DOHH2 (cell line): ENCODE results near the gene LANCL2.

Experiments
- H3F3A ChIP-seq: fragments of 200-600 bp; sonication (generic), shearing (Covaris generic); 2 replicates; pipeline ENCODE4 v1.6.0; 2016; ENCODE audit warnings: antibody characterized with exemption, mild to moderate bottlenecking; ENCODE audit not compliant: control insufficient read depth, insufficient read depth
- H3K27ac ChIP-seq: fragments of 200-600 bp; sonication (generic); 2 replicates; pipeline ENCODE4 v1.5.1; 2014; ENCODE audit warnings: low read depth, mild to moderate bottlenecking, low read length, moderate library complexity
- H3K27me3 ChIP-seq: fragments of 200-600 bp; sonication (generic); 2 replicates; pipeline ENCODE4 v1.6.1; 2014; ENCODE audit warnings: mild to moderate bottlenecking, low read length, mixed read lengths; ENCODE audit not compliant: control insufficient read depth
- H3K36me3 ChIP-seq: fragments of 200-600 bp; sonication (generic); 2 replicates; pipeline ENCODE4 v1.6.1; 2014; ENCODE audit warnings: mild to moderate bottlenecking, low read length, moderate library complexity, mixed read lengths; ENCODE audit not compliant: control insufficient read depth
- H3K4me1 ChIP-seq: fragments of 200-600 bp; sonication (generic); 2 replicates; pipeline ENCODE4 v1.6.1; 2014; ENCODE audit warnings: mild to moderate bottlenecking, low read length, mixed read lengths; ENCODE audit not compliant: control insufficient read depth
- H3K4me2 ChIP-seq: fragments of 200-600 bp; sonication (generic); 2 replicates; pipeline ENCODE4 v1.6.0; 2014; ENCODE audit warnings: mild to moderate bottlenecking, low read length, moderate library complexity
- H3K4me3 ChIP-seq: fragments of 200-600 bp; sonication (generic); 2 replicates; pipeline ENCODE4 v1.5.1; 2014; ENCODE audit warnings: mild to moderate bottlenecking, low read length, mixed read lengths
- H3K79me2 ChIP-seq: fragments of 200-600 bp; sonication (generic); 2 replicates; pipeline ENCODE4 v1.6.1; 2014; ENCODE audit warnings: mild to moderate bottlenecking, low read length, mixed read lengths; ENCODE audit not compliant: control insufficient read depth
- H3K9me2 ChIP-seq: fragments of 200-600 bp; sonication (generic); replicated peaks from 2 replicates; pipeline ENCODE4 v1.6.1; 2014; ENCODE audit warnings: mild to moderate bottlenecking, low read length, mixed read lengths; ENCODE audit not compliant: control insufficient read depth
- H3K9me3 ChIP-seq: fragments of 200-600 bp; sonication (generic); 2 replicates; pipeline ENCODE4 v1.6.1; 2014; ENCODE audit warnings: antibody characterized with exemption, low read length, mixed read lengths; ENCODE audit not compliant: control insufficient read depth, insufficient read depth
- H4K20me1 ChIP-seq: fragments of 200-600 bp; sonication (generic); 2 replicates; pipeline ENCODE4 v1.6.0; 2014; ENCODE audit warnings: low read depth, mild to moderate bottlenecking, antibody characterized with exemption, low read length, moderate library complexity; ENCODE audit not compliant: control insufficient read depth, insufficient read depth
- CTCF ChIP-seq: fragments of 200-600 bp; sonication (generic); IDR thresholded peaks from one replicate; pipeline ENCODE4 v1.5.1; 2014; ENCODE audit warnings: antibody characterized with exemption, mild to moderate bottlenecking, low read depth, low read length; ENCODE audit not compliant: poor library complexity, severe bottlenecking
- EZH2phosphoT487 ChIP-seq: fragments of 200-600 bp; sonication (generic); IDR thresholded peaks from 2 replicates; pipeline ENCODE4 v1.6.1; 2017; ENCODE audit warnings: borderline replicate concordance, mild to moderate bottlenecking, antibody characterized with exemption, low read length, moderate library complexity, mixed read lengths

LANCL2 gene

GRCh38 chr7:55449992-55450535 is 84.9 kb downstream of the LANCL2 start:
- Histone ChIP-seq H3K4me2 (no peak overlapping the region), H3K4me3 (no peak overlapping the region), H3K36me3 (no peaks in the 10 kb centered on the region), H3K79me2 (no peaks in the 10 kb centered on the region), H3K27me3 (no peaks in the 10 kb centered on the region), H3K9me2 (no peaks in the 10 kb centered on the region), H4K20me1 (no peaks in the 10 kb centered on the region), H3K27ac (no peak overlapping the region), H3K9me3 (no peaks in the 10 kb centered on the region), H3F3A (no peaks in the 10 kb centered on the region), H3K4me1 (peaks cover 3% of the 10 kb centered on the region; the same call in 1 of the 2 replicates)
- TF ChIP-seq EZH2phosphoT487 (no peak), CTCF (no peak)

GRCh38 chr7:55452971-55453370 is 87.8 kb downstream of the LANCL2 start:
- Histone ChIP-seq H3K4me1 (peaks cover 5% of the 10 kb centered on the region; the same call in 1 of the 2 replicates), H3K4me2 (no peak overlapping the region), H3K9me2 (no peaks in the 10 kb centered on the region), H3F3A (no peaks in the 10 kb centered on the region), H3K9me3 (no peaks in the 10 kb centered on the region), H3K36me3 (no peaks in the 10 kb centered on the region), H3K79me2 (no peaks in the 10 kb centered on the region), H3K27ac (no peak overlapping the region), H4K20me1 (no peaks in the 10 kb centered on the region), H3K4me3 (no peak overlapping the region), H3K27me3 (no peaks in the 10 kb centered on the region)
- TF ChIP-seq EZH2phosphoT487 = no peak
- no peak for TF ChIP-seq CTCF

GRCh38 chr7:55457801-55458200 is 92.7 kb downstream of the LANCL2 start:
- H3K4me2 ChIP-seq = no peak overlapping the region
- no peaks in the 10 kb centered on the region for H3K27me3 ChIP-seq
- peaks cover 5% of the 10 kb centered on the region; the same call in 1 of the 2 replicates for H3K4me1 ChIP-seq
- no peak overlapping the region for H3K27ac ChIP-seq
- no peaks in the 10 kb centered on the region for H3F3A ChIP-seq
- no peak overlapping the region for H3K4me3 ChIP-seq
- H3K9me2 ChIP-seq = no peaks in the 10 kb centered on the region
- no peaks in the 10 kb centered on the region for H3K9me3 ChIP-seq
- TF ChIP-seq EZH2phosphoT487 (no peak), CTCF (no peak)
- H4K20me1 ChIP-seq = no peaks in the 10 kb centered on the region
- no peaks in the 10 kb centered on the region for H3K36me3 ChIP-seq
- H3K79me2 ChIP-seq = no peaks in the 10 kb centered on the region
